Fibroblast of lung (primary cell): ENCODE results near the gene MTHFD2L. TPM values are rescaled to one million over a fixed set of nuclear protein-coding genes. Genes with fewer than 3 reads are reported as not detected.
A peak's percentile ranks its signal among the peaks of the same experiment; 100 is the strongest.

ENCODE experiments used
- DNase-seq, 2 donors: peaks; one replicate each; pipeline versions ENCODE4 v3.0.0 to v3.0.0-alpha.2; 2010; ENCODE audit warnings: low read depth in 2 of 2
- H2AFZ ChIP-seq: 2 replicates; pipeline ENCODE4 v1.5.1; 2012; ENCODE audit warnings: low read length, control low read depth, inconsistent platforms
- H3K27ac ChIP-seq: 2 replicates; pipeline ENCODE4 v1.5.1; 2011; ENCODE audit warnings: low read length, control low read depth; ENCODE audit not compliant: insufficient read depth
- H3K27me3 ChIP-seq: 2 replicates; pipeline ENCODE4 v1.5.1; 2011; ENCODE audit warnings: mild to moderate bottlenecking, low read length; ENCODE audit not compliant: control insufficient read depth, insufficient read depth
- H3K36me3 ChIP-seq: 2 replicates; pipeline ENCODE4 v1.5.1; 2011; ENCODE audit warnings: low read length; ENCODE audit not compliant: control insufficient read depth, insufficient read depth
- H3K4me1 ChIP-seq: 2 replicates; pipeline ENCODE4 v1.5.1; 2011; ENCODE audit warnings: low read length; ENCODE audit not compliant: control insufficient read depth, insufficient read depth; ENCODE audit errors: extremely low read depth
- H3K4me2 ChIP-seq: 2 replicates; pipeline ENCODE4 v1.5.1; 2011; ENCODE audit warnings: low read length, control low read depth; ENCODE audit not compliant: insufficient read depth; ENCODE audit errors: extremely low read depth
- H3K4me3 ChIP-seq, 4 experiments: fragments of 200-600 bp in 1 of 4; sonication (generic) in 1 of 4; replicated peaks in 1 of 4; 2 replicates each; pipeline ENCODE4 v1.5.1; 2011 to 2016; ENCODE audit warnings: low read length in 4 of 4, low read depth in 3 of 4, mild to moderate bottlenecking in 3 of 4, control low read depth in 2 of 4, inconsistent platforms in 1 of 4, mixed read lengths in 1 of 4; ENCODE audit not compliant: insufficient read depth in 1 of 4; ENCODE audit errors: control extremely low read depth in 1 of 4
- H3K79me2 ChIP-seq: 2 replicates; pipeline ENCODE4 v1.5.1; 2012; ENCODE audit warnings: mild to moderate bottlenecking, low read length, inconsistent platforms; ENCODE audit not compliant: control insufficient read depth, insufficient read depth
- H3K9ac ChIP-seq: 2 replicates; pipeline ENCODE4 v1.5.1; 2011; ENCODE audit warnings: mild to moderate bottlenecking, low read length, control low read depth; ENCODE audit not compliant: insufficient read depth
- H3K9me3 ChIP-seq: 2 replicates; pipeline ENCODE4 v1.5.1; 2012; ENCODE audit warnings: low read depth, low read length; ENCODE audit not compliant: control insufficient read depth, insufficient read depth
- H4K20me1 ChIP-seq: 2 replicates; pipeline ENCODE4 v1.5.1; 2011; ENCODE audit warnings: low read length; ENCODE audit not compliant: control insufficient read depth, insufficient read depth; ENCODE audit errors: extremely low read depth
- CTCF ChIP-seq, 2 donors: IDR thresholded peaks in 1 of 2; conservative IDR thresholded peaks in 1 of 2; 1 replicate in 1 of 2; 2 replicates in 1 of 2; pipeline ENCODE4 v1.5.1; 2011 to 2012; ENCODE audit warnings: low read length in 2 of 2, control low read depth in 1 of 2, inconsistent platforms in 1 of 2, low read depth in 1 of 2, mild to moderate bottlenecking in 1 of 2
- EZH2 ChIP-seq: IDR thresholded peaks from 2 replicates; pipeline ENCODE4 v1.5.1; 2012; ENCODE audit warnings: low read length, control low read depth, mild to moderate bottlenecking; ENCODE audit errors: missing control alignments
- polyA plus RNA-seq, 2 donors: library from polyadenylated mRNA; depleted of rRNA in 1 of 2; stranded (reverse) in 1 of 2; unstranded in 1 of 2; fragments of >200 nt; gene quantifications; 2 replicates each; pipeline ENCODE4 v1.2.1, GENCODE V29; 2011 to 2012; ENCODE audit warnings: missing spikeins in 1 of 2
- total RNA-seq: library from RNA; depleted of rRNA; stranded (reverse); fragments of >200 nt; gene quantifications from 2 replicates; pipeline ENCODE4 v1.2.1, GENCODE V29; 2014

The MTHFD2L gene
- total and polyA plus RNA-seq, 2 donors (not counting 1 experiment from before 2014, with no cell fraction given) = 4.4 to 13.0 TPM

GRCh38 chr4:74109116-74109869, 48.6 kb upstream of the MTHFD2L start:
- Histone ChIP-seq H3K27me3 (no peaks in the 10 kb centered on the region), H3K4me1 (peaks cover 21% of the 10 kb centered on the region), H3K9me3 (no peaks in the 10 kb centered on the region), H3K4me2 (peak overlapping the region; percentile 51), H3K36me3 (no peaks in the 10 kb centered on the region), H3K27ac (peak overlapping the region; percentile 74), H3K4me3 (peak overlapping the region in 1 of 4 experiments; percentile 13), H2AFZ (no peak overlapping the region), H3K9ac (no peak overlapping the region), H4K20me1 (no peaks in the 10 kb centered on the region), H3K79me2 (no peaks in the 10 kb centered on the region)
- DNase-seq = peak; percentile 97 to 98
- TF ChIP-seq CTCF (conservative IDR thresholded peaks at IDR 0.05 in 1 of 2, IDR thresholded peaks at IDR 0.05 in 1 of 2; ENCODE audit: low read depth in 1 of 2, low read length in 2 of 2) = no peak

GRCh38 chr4:74109870-74110605, 47.9 kb upstream of the MTHFD2L start:
- H4K20me1 ChIP-seq = no peaks in the 10 kb centered on the region
- H3K4me1 ChIP-seq = peaks cover 21% of the 10 kb centered on the region
- TF ChIP-seq CTCF (conservative IDR thresholded peaks at IDR 0.05 in 1 of 2, IDR thresholded peaks at IDR 0.05 in 1 of 2; ENCODE audit: low read depth in 1 of 2, low read length in 2 of 2) = no peak
- no peak for TF ChIP-seq EZH2
- peak; percentile 81 to 98 for DNase-seq
- peak overlapping the region in 1 of 4 experiments; percentile 13 for H3K4me3 ChIP-seq
- H3K27me3 ChIP-seq = no peaks in the 10 kb centered on the region
- H3K36me3 ChIP-seq = no peaks in the 10 kb centered on the region
- peak overlapping the region; percentile 16 for H3K9ac ChIP-seq
- peak overlapping the region; percentile 51 for H3K4me2 ChIP-seq
- peak overlapping the region; percentile 74 for H3K27ac ChIP-seq
- no peak overlapping the region for H2AFZ ChIP-seq
- no peaks in the 10 kb centered on the region for H3K9me3 ChIP-seq
- no peaks in the 10 kb centered on the region for H3K79me2 ChIP-seq

- no peak for DNase-seq
- peak overlapping the region; percentile 15 for H3K4me2 ChIP-seq
- H3K4me1 ChIP-seq = peaks cover 21% of the 10 kb centered on the region
- H2AFZ ChIP-seq = no peak overlapping the region
- H3K27me3 ChIP-seq = no peaks in the 10 kb centered on the region
- TF ChIP-seq CTCF (conservative IDR thresholded peaks at IDR 0.05 in 1 of 2, IDR thresholded peaks at IDR 0.05 in 1 of 2; ENCODE audit: low read depth in 1 of 2, low read length in 2 of 2) (no peak), EZH2 (no peak)
- H4K20me1 ChIP-seq = no peaks in the 10 kb centered on the region
- H3K9me3 ChIP-seq = no peaks in the 10 kb centered on the region
- peak overlapping the region; percentile 74 for H3K27ac ChIP-seq
- H3K9ac ChIP-seq = no peak overlapping the region
- H3K4me3 ChIP-seq = no peak overlapping the region
- H3K36me3 ChIP-seq = no peaks in the 10 kb centered on the region
- no peaks in the 10 kb centered on the region for H3K79me2 ChIP-seq
These were observed 47.2 kb upstream of the MTHFD2L start for GRCh38 chr4:74110670-74111069.
